ENCODE data around the gene MILR1.
"Not testable (repeated sequence)": the region's sequence is repeated elsewhere in the genome, so short reads cannot be mapped to it uniquely, and the experiment has no call there.

The MILR1 gene

DNA sequence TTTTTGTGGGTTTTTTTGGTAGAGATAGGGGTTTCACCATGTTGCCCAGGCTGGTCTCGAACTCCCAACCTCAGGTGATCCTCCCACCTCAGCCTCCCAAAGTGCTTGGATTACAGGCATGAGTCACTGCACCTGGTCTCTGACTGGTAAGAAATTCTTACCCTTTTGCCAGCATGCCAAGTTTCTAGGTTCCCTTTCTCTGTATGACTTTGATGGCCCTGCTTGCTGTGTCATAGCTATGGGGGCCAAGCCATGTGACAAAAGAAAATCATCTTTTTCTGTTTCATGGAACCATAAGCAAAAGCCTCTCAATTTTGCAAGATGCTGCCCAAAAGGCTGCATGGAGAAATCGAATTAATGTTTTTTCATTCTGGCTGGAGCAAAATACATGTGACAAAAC lies 18.9 kb upstream of the MILR1 start:
- not testable (repeated sequence) for DNase-seq

- DNase-seq, result no peak
These were observed 17.4 kb upstream of the MILR1 start for GRCh38 chr17:64431534-64431933.

- no peak for DNase-seq
These were observed 10.9 kb upstream of the MILR1 start for GRCh38 chr17:64437944-64438525.

DNA sequence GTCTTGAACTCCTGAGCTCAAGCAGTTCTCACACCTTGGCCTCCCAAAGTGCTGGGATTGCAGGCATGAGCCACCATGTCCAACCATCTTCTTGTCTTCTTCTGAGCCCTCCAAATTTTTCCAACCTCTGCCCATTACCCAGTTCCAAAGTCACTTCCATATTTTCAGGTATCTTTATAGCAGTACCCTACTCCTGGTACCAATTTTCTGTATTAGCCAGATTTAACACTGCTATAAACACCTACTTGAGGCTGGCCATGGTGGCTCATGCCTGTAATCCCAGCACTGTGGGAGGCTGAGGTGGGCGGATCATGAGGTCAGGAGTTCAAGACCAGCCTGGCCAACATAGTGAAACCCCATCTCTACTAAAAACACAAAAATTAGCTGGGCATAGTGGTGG lies 9.4 kb upstream of the MILR1 start:
- not testable (repeated sequence) for DNase-seq

- no peak for DNase-seq
These were observed 9.0 kb upstream of the MILR1 start for GRCh38 chr17:64439956-64440355.

DNA sequence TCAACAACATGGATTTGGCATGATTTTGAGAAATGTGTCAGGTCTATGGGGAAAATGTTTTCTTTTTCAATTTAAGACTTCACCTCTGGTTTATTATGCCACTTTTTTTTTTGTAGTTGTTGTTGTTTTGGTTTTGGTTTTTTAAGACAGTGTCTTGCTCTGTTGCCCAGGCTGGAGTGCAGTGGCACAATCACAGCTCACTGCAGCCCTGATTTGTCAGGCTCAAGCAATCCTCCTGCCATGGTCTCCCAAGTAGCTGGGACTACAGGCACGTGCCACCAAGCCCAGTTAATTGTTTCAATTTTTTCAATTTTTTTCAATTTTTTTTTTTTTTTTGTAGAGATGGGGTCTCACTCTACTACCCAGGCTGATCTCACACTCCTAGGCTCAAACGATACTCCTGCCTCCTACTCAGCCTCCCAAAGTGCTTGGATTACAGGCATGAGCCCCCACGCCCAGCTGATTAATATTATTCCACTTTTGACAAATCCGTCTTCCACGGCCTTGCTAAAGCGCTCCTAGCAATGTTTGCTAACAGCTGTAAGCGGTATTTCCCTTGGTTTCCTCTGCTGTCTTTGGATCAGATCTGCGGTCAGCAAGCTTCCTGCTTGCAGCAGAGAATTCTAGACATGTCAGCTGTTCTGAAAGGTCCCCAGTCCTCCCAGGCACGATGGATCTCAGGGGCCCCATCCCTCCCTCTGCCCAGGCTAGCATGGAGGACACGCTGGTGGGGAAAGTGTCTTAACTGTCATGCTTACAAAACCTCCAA lies 7.0 kb upstream of the MILR1 start:
- DNase-seq, result no peak

GRCh38 chr17:64442541-64442971 lies 6.4 kb upstream of the MILR1 start:
- no peak for DNase-seq

GRCh38 chr17:64443086-64443760 lies 5.7 kb upstream of the MILR1 start:
- no peak for DNase-seq

DNA sequence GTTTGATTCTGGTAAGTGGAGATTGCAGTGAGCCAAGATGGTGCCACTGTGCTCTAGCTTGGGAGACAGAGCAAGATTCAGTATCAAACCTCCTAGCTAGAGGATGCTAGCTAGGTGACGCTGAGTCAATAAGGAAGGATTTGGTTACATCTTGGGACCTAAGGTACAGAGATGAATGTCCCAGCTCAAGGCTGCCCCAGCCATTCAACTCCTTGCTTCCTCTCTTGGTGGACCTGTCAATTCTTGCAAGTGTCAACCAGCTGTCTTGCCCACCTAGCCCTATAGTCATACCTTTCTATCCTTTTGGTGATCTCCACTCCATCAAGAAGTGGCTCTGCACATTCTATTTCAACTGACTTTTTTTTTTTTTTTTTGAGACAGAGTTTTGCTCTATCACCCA lies 1.4 kb upstream of the MILR1 start:
- DNase-seq, result no peak

- DNase-seq, result no peak
These were observed 630 bp downstream of the MILR1 start for GRCh38 chr17:64449545-64449944.

- DNase-seq, result no peak
These were observed 7.3 kb downstream of the MILR1 start for GRCh38 chr17:64455993-64456885.

- DNase-seq, result no peak
These were observed 8.2 kb downstream of the MILR1 start for GRCh38 chr17:64457156-64457555.

- DNase-seq, result no peak
These were observed 9.8 kb downstream of the MILR1 start for GRCh38 chr17:64458756-64459155.

DNA sequence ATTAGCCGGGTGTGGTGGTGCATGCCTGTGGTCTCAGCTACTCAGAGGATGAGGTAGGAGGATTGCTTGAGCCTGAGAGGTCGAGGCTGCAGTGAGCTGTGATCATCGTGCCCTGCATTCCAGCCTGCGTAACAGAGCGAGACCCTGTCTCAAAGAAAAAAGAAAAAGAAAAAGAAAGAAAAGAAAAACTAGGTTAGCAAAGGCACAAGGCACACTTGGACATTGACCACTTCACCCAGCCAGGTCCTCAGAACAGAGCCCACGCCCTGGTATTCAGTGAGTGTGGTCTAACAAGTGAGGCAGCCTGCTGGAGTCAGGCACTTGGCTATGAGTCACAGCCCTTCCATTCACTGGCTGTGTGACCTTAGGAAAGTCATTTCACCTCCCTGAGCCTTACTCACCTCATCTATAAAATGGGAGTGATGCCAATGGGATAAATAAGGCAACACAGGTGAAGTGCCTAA lies 10.4 kb downstream of the MILR1 start:
- no peak for DNase-seq

DNA sequence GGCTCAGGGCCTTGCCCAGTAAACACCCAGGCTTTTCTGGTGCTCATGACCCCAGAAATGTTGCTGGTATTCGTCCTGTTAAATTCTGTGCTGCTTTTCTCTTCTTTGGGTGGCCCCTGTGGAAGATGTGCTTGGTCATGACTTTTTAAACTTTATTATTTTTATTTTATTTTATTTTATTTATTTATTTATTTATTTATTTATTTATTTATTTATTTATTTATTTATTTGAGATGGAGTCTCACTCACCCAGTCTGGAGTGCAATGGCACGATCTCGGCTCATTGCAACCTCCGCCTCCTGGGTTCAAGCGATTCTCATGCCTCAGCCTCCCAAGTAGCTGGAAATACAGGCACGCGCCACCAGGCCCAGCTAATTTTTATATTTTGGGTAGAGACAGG lies 10.9 kb downstream of the MILR1 start:
- DNase-seq, result not testable (repeated sequence)

DNA sequence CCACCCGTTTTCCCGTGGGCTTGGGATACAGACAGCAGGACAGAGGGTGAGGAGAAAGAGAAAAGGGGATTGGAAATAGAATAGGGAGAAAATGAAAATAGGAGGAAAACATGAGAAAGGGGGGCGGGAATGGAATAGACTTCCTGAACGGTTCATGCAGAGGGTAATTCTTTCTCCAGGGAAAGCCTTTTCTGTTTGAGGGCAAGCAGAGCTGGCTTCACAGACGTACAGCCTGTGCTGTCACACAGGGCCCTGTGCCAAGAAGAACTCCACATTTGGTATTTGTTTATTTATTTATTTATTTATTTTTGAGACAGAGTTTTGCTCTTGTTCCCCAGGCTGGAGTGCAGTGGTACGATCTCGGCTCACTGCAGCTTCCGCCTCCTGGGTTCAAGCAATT lies 12.0 kb downstream of the MILR1 start:
- DNase-seq, result no peak

DNA sequence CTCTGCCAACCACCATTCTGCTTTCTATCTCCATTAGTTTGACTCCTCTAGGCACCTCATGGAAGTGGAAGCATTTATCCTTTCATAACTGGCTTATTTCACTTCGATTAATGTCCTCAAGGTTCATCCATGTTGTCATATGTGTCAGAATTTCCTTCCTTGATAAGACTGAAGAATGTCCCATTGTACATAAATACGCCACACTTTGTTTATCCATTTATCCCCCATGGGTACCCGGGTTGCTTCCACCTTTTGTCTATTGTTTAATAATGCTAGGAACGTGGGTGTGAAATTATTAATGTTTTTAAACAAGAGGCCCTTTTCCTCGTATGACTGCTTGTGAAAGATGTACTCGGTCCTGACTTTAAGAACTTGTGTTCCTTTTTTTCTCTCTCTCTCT lies 12.9 kb downstream of the MILR1 start:
- no peak for DNase-seq

DNA sequence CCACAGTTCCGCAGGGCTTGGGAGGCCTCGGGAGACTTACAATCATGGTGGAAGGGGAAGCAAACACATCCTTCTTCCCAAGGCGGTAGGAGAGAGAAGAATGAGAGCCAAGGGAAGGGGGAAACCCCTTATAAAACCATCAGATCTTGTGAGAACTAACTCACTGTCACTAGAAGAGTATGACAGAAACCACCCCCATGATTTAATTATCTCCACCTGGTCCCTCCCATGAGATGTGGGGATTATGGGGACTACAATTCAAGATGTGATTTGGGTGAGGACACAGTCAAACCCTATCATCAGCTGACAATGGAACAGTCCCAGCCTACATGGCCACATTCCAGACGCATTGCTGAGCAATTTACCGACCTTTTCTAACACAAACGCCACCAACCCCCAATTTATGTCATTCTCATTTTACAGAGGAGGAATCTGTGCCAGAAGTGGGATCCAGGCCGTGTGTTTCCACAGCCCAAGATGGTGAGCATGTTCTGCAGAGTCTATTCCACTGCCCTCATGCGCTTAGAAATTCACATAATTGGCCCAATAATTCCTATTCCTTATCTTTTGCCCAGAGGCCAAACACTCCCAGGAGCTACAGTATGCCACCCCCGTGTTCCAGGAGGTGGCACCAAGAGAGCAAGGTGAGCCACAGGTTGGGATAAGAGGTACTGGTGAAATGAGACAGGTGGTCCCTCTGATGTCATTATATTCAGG lies 17.3 kb downstream of the MILR1 start:
- DNase-seq, result no peak

- DNase-seq, result not testable (repeated sequence)
These were observed 17.9 kb downstream of the MILR1 start for GRCh38 chr17:64466834-64467233.

GRCh38 chr17:64470625-64471024 lies 21.7 kb downstream of the MILR1 start:
- no peak for DNase-seq

GRCh38 chr17:64471440-64471839 lies 22.5 kb downstream of the MILR1 start:
- no peak for DNase-seq

GRCh38 chr17:64472564-64472963 lies 23.6 kb downstream of the MILR1 start:
- DNase-seq, result no peak
